Measurements from ENCODE around the gene OR51T1. TPM values are rescaled to one million over a fixed set of nuclear protein-coding genes. Genes with fewer than 3 reads are reported as not detected.
"Not testable (repeated sequence)": the region's sequence is repeated elsewhere in the genome, so short reads cannot be mapped to it uniquely, and the experiment has no call there.

OR51T1 gene, protein sequence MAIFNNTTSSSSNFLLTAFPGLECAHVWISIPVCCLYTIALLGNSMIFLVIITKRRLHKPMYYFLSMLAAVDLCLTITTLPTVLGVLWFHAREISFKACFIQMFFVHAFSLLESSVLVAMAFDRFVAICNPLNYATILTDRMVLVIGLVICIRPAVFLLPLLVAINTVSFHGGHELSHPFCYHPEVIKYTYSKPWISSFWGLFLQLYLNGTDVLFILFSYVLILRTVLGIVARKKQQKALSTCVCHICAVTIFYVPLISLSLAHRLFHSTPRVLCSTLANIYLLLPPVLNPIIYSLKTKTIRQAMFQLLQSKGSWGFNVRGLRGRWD
- not detected for polyA plus RNA-seq (ENCODE audit: insufficient read length in 4 of 4)

- DNase-seq (ENCODE audit: low read depth in 4 of 4, low spot score in 3 of 4) = peak in 1 of 4 donors; percentile 9
These were observed at the start of gene OR51T1 for GRCh38 chr11:4881860-4882500. Gene OR51T1 (plus strand): TSS chr11:4881900. CDS start chr11:4881900, 0 bp downstream.

GRCh38 chr11:4839851-4840549, 41.7 kb upstream of the OR51T1 start:
- no peak for DNase-seq (ENCODE audit: low read depth in 4 of 4, low spot score in 3 of 4)

DNA sequence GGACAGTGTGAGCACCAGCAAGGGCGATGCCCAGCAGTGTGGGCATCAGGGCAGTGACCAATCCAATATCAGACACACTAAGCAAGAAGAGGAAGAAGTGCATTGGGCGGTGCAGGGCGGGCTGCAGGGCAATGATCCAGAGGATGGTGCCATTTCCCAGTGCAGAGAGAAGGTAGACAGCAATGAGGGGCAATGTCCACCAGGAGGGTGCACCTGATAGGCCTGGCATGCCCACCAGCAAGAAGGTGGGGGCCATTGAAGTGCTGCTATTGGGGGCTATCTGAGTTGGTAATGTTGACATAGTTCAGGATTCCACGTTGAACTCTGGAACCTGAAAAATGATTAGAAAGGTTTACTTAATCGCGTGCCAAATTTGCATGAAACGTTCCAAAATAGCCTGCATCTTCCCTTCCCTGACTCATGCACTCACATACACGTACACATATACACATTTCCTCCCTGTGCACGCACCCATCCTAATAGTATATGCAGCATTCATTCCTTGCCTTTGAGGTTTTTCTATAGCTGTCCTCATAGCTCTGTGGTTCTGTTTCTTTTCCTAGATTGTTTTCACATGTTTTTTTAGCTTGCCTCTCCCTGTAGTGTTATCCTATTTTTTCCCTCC, 32.7 kb upstream of the OR51T1 start, which contains the start of gene OR51S1:
Gene OR51S1 (minus strand): TSS at position 301 of the 625 bp plus-strand sequence. CDS start 0 bp downstream, at position 301.
- DNase-seq (ENCODE audit: low read depth in 4 of 4, low spot score in 3 of 4) = no peak

DNA sequence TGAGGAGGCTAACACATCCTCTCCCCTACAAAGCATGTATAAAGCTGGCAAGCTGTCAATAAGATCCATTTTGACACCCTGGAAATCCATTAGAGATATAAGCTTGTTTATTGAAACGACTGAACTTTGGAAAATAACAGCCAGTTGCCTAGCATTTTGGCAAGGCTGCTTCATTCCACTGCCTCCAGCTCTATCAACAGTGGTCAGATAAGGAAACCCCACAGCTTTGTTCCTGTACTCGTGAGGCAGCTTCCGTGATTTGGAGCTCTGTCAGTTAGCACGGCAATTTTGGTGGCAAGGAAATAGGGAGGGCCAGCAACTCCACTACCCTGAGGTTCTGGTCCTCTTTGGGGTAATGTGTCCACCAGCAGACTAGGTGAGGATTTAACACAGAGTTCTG, 30.7 kb upstream of the OR51T1 start:
- DNase-seq (ENCODE audit: low read depth in 4 of 4, low spot score in 3 of 4) = no peak

DNA sequence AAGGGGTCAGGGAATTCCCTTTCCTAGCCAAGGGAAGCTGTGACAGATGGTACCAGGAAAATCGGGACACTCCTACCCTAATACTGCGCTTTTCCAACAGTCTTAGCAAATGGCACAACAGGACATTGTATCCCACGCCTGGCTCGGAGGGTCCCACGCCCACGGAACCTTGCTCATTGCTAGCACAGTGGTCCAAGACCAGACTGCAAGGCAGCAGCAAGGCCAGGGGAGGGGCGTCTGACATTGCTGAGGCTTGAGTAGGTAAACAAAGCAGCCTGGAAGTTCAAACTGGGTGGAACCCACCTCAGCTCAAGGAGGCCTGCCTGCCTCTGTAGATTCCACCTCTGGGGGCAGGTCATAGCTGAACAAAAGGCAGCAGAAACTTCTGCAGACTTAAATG, 27.4 kb upstream of the OR51T1 start:
- DNase-seq (ENCODE audit: low read depth in 4 of 4, low spot score in 3 of 4) = not testable (repeated sequence)

GRCh38 chr11:4862447-4863236, 19.1 kb upstream of the OR51T1 start:
- DNase-seq (ENCODE audit: low read depth in 4 of 4, low spot score in 3 of 4) = no peak

- DNase-seq (ENCODE audit: low read depth in 4 of 4, low spot score in 3 of 4) = no peak
These were observed 17.8 kb upstream of the OR51T1 start for GRCh38 chr11:4863876-4864275.

DNA sequence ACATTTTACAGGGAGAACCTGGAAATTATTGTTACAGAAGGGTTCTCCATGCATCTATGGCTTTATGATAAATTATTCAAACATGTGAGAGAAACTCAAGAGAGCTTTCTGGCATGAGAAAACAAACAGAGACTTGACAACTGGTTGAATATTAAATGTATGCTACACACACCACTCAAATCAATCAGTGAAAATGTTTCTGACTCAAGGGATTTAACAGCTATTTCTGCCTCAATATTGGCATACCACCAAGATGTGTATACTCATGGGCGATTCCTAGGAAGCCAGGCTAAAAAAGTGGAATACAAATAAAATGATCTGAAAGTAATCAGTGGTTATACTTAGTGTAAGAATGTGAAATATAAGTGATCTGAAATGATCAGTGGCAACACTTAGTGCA, 15.8 kb upstream of the OR51T1 start:
- DNase-seq (ENCODE audit: low read depth in 4 of 4, low spot score in 3 of 4) = no peak

- no peak for DNase-seq (ENCODE audit: low read depth in 4 of 4, low spot score in 3 of 4)
These were observed 512 bp upstream of the OR51T1 start for GRCh38 chr11:4881188-4881587.

GRCh38 chr11:4882543-4882942, 843 bp downstream of the OR51T1 start:
- no peak for DNase-seq (ENCODE audit: low read depth in 4 of 4, low spot score in 3 of 4)

DNA sequence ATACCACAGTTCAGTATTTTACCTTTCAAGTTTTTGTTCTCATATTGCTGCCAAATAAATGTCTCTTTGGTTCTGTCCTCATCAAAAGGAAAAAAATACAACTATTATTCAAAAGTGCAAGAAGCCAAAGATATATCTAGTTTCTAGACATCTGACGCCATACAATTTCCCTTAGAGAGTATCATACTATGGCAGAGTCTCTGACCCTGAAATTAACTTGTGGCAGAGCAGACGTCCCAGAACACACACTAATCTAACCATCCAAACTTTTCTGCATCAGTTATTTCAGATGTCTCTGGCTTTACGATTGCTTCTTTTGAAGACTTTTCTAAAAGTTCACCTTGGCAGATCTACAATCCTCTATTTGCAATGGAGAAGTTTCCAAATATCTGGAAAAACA, 2.7 kb downstream of the OR51T1 start:
- DNase-seq (ENCODE audit: low read depth in 4 of 4, low spot score in 3 of 4) = no peak

DNA sequence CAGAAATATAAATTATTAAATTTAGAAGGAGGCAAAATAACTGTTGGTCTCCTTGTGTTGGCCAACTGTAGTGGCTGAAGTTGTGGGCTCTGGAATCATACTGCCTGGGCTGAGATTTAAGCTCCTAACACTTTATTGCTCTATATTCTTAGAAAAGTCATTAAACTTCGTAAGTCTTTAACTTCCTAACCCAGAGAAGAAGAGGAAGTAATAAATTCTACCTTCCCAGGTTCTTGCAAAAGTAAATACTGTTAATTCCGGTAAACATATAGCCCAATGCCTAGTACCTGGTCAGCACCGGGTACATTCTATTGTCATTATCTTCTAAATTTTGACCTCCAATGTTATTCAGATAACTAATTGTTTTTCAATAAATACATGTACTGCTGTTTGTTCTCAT, 4.5 kb downstream of the OR51T1 start:
- DNase-seq (ENCODE audit: low read depth in 4 of 4, low spot score in 3 of 4) = no peak

- no peak for DNase-seq (ENCODE audit: low read depth in 4 of 4, low spot score in 3 of 4)
These were observed 5.9 kb downstream of the OR51T1 start for GRCh38 chr11:4887591-4887990.

- no peak for DNase-seq (ENCODE audit: low read depth in 4 of 4, low spot score in 3 of 4)
These were observed 8.6 kb downstream of the OR51T1 start for GRCh38 chr11:4890279-4890678.

DNA sequence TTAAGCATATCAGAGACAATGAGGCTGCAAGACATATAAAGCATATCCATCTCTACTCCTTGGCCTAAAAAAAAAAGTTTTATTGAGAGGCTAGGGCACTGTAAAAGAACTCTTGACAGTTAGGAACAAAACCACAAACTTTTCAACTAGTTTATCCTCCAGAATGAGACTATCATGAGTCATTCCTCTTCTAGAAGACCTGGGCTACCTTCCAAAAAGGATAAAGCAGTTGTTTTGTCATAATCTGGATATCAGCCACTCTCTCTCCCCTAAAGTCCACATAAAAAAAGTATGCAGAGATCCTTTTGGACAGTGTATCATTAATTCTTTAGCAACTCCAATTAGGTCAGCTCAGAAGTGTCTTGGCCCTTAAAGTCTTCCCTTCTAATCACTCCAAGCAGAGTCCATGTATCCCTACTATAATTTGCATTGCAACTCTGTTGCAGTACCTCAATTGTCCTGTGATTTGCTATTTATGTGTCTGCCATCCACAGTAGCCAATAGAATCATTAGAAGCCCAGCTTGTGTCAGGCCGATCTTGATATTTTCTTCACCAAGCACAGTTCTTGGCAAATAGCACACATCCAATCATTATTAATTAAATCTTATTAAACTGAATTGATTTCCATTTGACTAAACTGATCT, 10.4 kb downstream of the OR51T1 start:
- DNase-seq (ENCODE audit: low read depth in 4 of 4, low spot score in 3 of 4) = no peak

DNA sequence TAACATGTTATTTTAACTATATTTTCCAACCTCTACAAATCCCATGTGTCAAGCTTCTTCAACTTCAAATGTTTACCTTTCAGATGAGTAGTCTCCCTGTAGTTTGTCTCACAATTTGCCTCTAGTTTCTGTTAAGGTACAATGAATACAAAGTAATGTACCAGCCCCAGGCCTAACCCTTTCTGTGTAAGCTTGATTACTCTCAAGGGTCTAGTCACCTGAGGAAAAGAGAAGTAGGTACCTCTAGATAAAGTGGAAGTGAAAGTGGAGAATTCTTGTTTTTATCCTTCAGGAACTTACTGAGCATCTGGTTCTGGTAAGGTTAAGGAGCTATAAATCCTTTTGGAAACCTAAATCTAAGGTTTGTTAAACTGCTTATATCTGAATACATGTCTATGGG, 21.8 kb downstream of the OR51T1 start, which contains the start of gene OR51A7:
Gene OR51A7 (plus strand): TSS at position 300 of the 400 bp plus-strand sequence. CDS start 3,587 bp downstream, outside the sequence.
- no peak for DNase-seq (ENCODE audit: low read depth in 4 of 4, low spot score in 3 of 4)

GRCh38 chr11:4916581-4916980, 34.9 kb downstream of the OR51T1 start:
- DNase-seq (ENCODE audit: low read depth in 4 of 4, low spot score in 3 of 4) = peak in 1 of 4 donors; percentile 12

DNA sequence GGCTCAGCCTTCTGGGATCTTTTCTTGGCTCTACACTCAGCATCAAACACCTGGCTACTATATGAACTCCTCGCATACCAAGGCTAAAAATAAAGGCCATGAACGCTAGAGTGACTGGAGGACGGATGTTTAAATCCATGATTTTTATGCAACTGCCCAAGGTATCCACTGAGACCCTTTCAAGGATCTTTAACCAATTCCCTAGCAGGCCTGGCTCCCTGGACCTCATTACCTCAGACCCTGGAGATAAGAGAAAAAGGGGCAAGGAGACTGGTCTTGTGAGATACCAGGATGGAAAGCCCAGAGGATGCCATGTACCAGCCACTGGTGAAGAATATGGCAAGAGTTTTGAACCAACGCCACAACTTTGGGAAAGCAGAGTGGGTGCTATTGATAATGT, 37.5 kb downstream of the OR51T1 start, which contains the start of gene OR51G2:
Gene OR51G2 (minus strand): TSS at position 101 of the 400 bp plus-strand sequence. CDS start 3,687 bp downstream, outside the sequence.
- no peak for DNase-seq (ENCODE audit: low read depth in 4 of 4, low spot score in 3 of 4)

GRCh38 chr11:4921796-4922195, 40.1 kb downstream of the OR51T1 start:
- DNase-seq (ENCODE audit: low read depth in 4 of 4, low spot score in 3 of 4) = no peak
